SH-SY5Y (cell line): ENCODE measurements around the gene KCNJ14.

Experiments
- GATA2 ChIP-seq: IDR thresholded peaks from 2 replicates; pipeline ENCODE4 v1.6.1; 2011; ENCODE audit warnings: mild to moderate bottlenecking, low read depth, low read length
- GATA3 ChIP-seq: IDR thresholded peaks from 2 replicates; pipeline ENCODE4 v1.6.1; 2011; ENCODE audit warnings: low read depth, mild to moderate bottlenecking, low read length, moderate library complexity

DNA sequence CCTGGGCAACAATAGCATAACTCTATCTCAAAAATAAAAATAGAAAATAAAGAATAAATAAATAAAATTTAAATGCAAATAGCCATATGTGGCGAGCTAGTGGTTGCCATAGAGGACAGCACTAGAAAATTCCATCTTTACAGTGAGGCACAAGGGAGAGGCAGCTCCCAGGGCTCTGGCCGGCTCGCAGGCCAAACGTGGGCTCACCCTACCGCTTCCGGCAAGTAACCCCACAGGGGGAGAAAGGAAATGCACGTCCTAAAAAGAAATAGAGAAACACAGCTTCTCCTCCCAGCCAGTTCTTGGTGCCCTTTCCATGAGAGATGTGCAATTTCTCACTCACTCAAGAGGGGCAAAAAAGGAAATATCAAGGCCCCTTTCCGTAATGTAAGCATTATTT, 22.0 kb upstream of the KCNJ14 start:
- TF ChIP-seq GATA2, result no peak
- no peak for TF ChIP-seq GATA3
